Measurements from ENCODE around the gene CFAP99.

CFAP99 gene

DNA sequence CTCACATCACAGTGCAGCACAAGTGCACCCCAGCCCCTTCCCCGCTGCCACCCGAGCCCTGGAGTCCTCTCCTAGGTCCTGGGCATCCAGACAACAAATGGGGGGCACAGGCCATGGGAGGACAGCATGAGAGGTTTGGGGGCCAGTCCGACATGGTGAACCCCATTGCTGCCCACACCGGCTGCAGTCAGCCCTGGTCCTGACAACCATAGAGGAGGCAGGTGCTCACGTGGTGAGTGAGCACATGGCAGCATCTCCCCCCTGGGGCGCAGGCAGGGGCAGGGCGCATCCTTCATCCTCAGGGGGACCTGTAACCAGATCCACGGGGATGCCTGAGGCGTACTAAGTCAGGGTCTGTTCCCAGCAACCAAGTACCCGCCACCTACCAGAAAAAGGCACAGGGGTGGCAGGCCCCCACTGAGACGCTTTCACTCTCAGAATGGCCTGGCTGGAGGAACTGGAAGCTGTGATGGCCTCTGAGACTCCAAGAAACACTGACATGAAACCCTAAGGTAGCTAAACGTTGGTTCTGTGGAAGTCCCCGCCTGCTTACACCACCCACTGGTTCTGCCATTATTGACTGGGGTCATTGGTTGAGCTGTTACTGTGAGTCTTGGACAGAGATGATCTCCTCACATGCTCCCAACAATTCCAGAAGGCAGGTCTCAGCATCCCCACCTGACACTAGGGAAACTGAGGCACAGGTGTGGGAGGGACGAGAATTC lies 6.8 kb upstream of the CFAP99 start:
- peak overlapping the region; percentile 53 for H3K4me3 ChIP-seq (ENCODE audit: low read depth, low read length)

DNA sequence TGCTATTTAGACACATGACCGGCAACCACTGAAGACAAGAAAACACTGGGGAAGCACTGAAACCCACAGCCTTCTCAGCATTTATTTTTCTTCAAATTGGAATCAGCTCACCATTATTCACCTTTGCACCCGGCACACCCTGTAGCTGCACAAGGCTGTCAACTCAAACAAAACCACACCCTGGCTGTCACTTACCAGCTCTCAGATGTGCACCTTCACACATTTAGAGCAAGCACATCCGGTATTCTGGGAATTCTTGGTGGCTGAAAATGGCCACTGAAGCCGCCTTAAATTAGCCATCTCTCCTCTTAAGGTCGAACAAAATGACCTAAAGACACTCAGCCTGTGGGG lies 6.2 kb upstream of the CFAP99 start:
- H3K4me3 ChIP-seq (ENCODE audit: low read depth, low read length): peak overlapping the region; percentile 53
- peak; percentile 88 for DNase-seq (ENCODE audit: low read depth)
- TF ChIP-seq, protein P1, sequence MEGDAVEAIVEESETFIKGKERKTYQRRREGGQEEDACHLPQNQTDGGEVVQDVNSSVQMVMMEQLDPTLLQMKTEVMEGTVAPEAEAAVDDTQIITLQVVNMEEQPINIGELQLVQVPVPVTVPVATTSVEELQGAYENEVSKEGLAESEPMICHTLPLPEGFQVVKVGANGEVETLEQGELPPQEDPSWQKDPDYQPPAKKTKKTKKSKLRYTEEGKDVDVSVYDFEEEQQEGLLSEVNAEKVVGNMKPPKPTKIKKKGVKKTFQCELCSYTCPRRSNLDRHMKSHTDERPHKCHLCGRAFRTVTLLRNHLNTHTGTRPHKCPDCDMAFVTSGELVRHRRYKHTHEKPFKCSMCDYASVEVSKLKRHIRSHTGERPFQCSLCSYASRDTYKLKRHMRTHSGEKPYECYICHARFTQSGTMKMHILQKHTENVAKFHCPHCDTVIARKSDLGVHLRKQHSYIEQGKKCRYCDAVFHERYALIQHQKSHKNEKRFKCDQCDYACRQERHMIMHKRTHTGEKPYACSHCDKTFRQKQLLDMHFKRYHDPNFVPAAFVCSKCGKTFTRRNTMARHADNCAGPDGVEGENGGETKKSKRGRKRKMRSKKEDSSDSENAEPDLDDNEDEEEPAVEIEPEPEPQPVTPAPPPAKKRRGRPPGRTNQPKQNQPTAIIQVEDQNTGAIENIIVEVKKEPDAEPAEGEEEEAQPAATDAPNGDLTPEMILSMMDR (IDR thresholded peaks at IDR 0.05; ENCODE audit: insufficient read depth, low read depth, low read length, missing control alignments): no peak

More for the DNA sequence above, 6.8 kb upstream of the CFAP99 start:
- DNase-seq (ENCODE audit: low read depth): peak; percentile 82
- TF ChIP-seq, protein P1 (IDR thresholded peaks at IDR 0.05; ENCODE audit: insufficient read depth, low read depth, low read length, missing control alignments): no peak

DNA sequence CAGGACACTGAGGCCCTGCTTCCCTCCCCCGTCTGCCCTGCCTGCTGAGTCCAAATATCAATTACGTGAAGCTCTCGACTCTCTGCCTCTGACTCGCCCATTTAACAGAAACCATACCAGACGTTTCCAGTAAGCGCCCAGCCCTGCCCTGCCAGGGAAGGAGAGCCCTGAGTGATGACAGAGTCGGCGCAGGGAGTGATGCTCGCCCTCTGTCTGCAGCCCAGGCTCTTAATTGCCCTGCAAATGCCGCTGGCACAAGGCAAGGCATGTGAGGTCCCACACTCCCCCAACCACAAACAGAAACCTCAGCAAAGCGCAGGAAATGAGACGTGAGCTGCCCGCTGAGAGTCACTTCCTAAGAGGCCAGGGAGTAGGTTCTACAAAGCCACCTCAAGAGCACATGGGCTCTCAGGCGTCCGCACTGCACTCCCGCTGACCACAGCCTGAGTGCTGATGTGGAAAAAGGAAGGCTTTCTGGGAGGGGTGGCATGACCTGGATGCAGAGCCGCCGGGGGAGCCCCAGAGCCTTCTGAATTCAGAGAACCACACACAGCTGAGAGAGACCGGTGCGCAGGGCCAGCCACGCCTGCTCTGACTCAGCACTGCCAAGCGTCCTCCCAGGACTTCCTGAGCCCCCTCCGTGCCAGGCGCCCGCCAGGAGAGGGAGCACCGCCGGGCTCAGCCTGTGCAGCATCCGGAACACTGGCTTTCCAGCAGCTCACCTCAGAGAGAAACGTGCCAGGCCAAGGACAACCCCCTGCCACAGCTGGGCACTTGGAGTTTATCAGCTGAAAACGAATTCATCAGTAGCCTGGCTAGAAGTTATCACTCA lies 5.7 kb upstream of the CFAP99 start:
- TF ChIP-seq, protein P1 (IDR thresholded peaks at IDR 0.05; ENCODE audit: insufficient read depth, low read depth, low read length, missing control alignments): peak; percentile 20
- peak overlapping the region; percentile 53 for H3K4me3 ChIP-seq (ENCODE audit: low read depth, low read length)
- peak; percentile 93 for DNase-seq (ENCODE audit: low read depth)

DNA sequence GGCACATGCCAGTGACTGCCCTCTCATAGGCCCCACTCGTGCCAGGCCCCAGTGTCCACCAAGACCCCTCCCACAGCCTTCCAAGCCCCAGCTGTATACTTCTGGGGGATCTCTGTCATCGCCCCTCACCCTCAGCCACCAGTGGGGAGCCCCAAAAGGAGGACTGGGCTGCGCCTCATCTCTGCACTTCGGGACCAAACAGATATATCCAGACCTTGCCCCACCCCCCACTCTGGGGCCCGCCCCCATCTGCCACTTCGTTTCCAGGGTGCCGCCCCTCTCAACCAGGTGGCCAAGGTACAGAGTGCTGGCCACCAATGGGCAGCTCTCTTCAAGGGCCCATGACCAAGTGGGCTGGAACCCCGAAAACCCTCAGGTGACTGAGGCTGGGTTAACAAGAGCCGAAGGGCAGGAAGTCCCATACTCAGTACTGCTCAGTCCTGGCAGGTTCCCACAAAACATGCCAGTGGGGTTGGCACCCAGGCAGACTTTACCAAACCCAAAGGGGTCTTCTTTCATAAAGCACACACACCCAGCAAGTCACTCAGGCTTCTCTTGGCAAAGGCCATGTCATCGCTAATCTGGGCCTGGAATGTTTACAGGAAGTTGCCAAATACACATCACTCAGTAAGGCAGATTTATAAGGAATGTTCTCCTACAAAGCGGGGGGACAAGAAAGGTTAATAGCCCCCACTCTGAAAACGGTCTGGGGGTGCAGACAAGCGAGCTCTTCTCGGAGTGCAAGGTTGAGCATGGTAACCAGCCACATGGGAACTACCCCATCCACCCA lies 4.7 kb upstream of the CFAP99 start:
- TF ChIP-seq, protein P1 (IDR thresholded peaks at IDR 0.05; ENCODE audit: insufficient read depth, low read depth, low read length, missing control alignments): no peak
- DNase-seq (ENCODE audit: low read depth): peak; percentile 51
- peak overlapping the region; percentile 53 for H3K4me3 ChIP-seq (ENCODE audit: low read depth, low read length)

DNA sequence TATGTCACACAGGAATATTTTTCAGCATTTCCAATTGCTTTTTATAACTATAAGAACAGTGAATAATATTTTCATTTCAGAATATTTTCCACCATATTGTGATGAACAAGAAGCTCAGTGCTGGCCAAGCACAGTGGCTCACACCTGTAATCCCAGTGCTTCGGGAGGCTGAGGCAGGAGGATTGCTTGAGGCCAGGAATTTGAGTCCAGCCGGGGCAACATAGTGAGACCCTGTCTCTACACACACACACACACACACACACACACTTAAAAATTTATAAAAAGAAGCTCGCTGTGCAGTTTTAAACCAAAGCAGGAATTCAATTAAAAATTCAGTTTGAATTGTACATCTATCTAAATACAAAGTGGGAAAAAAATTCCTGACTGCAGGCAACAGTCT lies 3.5 kb upstream of the CFAP99 start:
- DNase-seq (ENCODE audit: low read depth): no peak
- TF ChIP-seq, protein P1 (IDR thresholded peaks at IDR 0.05; ENCODE audit: insufficient read depth, low read depth, low read length, missing control alignments): no peak
- no peak overlapping the region for H3K4me3 ChIP-seq (ENCODE audit: low read depth, low read length)

DNA sequence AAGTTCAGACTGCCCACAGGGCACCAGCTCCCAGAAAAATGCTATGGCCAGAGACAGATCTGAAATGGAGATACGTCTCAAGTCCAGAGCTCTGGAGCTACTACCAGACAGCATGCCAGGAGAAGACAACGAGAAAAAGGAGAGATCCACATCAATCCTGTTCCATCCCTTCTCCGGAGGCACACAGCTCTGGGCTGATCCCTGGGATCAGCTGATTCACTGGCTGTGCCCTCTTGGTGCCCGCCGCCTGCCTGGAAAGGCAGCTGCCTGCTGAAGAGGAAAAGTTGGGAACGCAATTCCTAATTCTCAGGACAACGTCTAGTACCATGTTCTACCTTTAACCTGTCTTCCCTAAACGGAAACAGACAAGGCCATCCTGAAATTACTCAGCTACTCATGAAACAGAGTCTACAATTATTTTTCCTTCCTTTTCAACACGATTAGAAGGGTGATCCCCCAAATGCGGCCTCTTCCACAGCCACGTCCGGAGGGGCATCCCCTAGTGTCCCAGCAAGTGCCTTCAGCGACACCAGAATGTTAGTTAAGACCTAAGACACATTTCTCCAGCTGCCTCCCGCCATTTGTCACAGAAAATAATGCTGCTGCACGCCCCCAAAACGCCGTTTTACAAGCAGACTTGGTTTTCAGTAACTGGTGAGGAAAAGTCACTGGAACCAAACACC lies 2.7 kb upstream of the CFAP99 start:
- DNase-seq (ENCODE audit: low read depth): no peak
- peak overlapping the region; percentile 38; the same call in 1 of the 2 replicates for H3K4me3 ChIP-seq (ENCODE audit: low read depth, low read length)
- TF ChIP-seq, protein P1 (IDR thresholded peaks at IDR 0.05; ENCODE audit: insufficient read depth, low read depth, low read length, missing control alignments): no peak
